A549 (cell line): Measurements from ENCODE around the gene KCNJ9. TPM values are rescaled to one million over a fixed set of nuclear protein-coding genes. Genes with fewer than 3 reads are reported as not detected.

Source experiments
- ATAC-seq, 2 experiments: fragments of 200-7000 bp in 1 of 2; fragments of >200 bp in 1 of 2; cut with Nextera tagmentation in 1 of 2; cut with Tn5 transposase in 1 of 2; 3 replicates each; pipeline versions ENCODE4 v1.8.0 to v1.9.1; 2018 to 2020; ENCODE audit warnings: mild to moderate bottlenecking in 1 of 2, moderate library complexity in 1 of 2
- CTCF ChIA-PET: fragments of 300-600 bp; sonication (Branson Sonifier 250); formaldehyde crosslinking; extraction: SDS; loops from one replicate; lab custom pipeline; 2021; ENCODE audit warnings: antibody characterized with exemption, inconsistent platforms; lab: Yijun Ruan, JAX
- POLR2A ChIA-PET: fragments of 350-600 bp; formaldehyde crosslinking; extraction: SDS; loops from one replicate; lab custom pipeline; 2021; ENCODE audit warnings: antibody characterized with exemption, inconsistent platforms; lab: Yijun Ruan, JAX
- DNase-seq, 2 experiments: peaks; one replicate each; pipeline versions ENCODE4 v3.0.0 to v3.0.0-alpha.2; 2011 to 2016; ENCODE audit warnings: low read depth in 1 of 2, low spot score in 1 of 2
- FAIRE-seq: peaks from 2 replicates; lab custom pipeline; 2011; peaks lifted over from hg19 to GRCh38; lab: Jason Lieb, UNC
- H3K27ac ChIP-seq, 2 experiments: fragments of >200 bp; sonication (Bioruptor Twin); formaldehyde crosslinking; 3 replicates each; pipeline ENCODE4 v1.5.1; 2016 to 2017
- H3K4me1 ChIP-seq: fragments of >200 bp; sonication (Bioruptor Twin); formaldehyde crosslinking; 3 replicates; pipeline ENCODE4 v1.6.1; 2016
- H3K4me2 ChIP-seq: fragments of >200 bp; sonication (Bioruptor Twin); formaldehyde crosslinking; 3 replicates; pipeline ENCODE4 v1.6.1; 2016
- H3K4me3 ChIP-seq: fragments of >200 bp; sonication (Bioruptor Twin); formaldehyde crosslinking; 3 replicates; pipeline ENCODE4 v1.5.1; 2016
- H3K9me3 ChIP-seq: fragments of >200 bp; sonication (Bioruptor Twin); formaldehyde crosslinking; 3 replicates; pipeline ENCODE4 v1.6.1; 2016
- ATOH8 ChIP-seq: fragments of 250-450 bp; sonication (Bioruptor Pico); IDR thresholded peaks from 2 replicates; pipeline ENCODE4 v1.5.0; 2020; ENCODE audit warnings: low read depth, mild to moderate bottlenecking, moderate library complexity
- BHLHE40 ChIP-seq: IDR thresholded peaks from 2 replicates; pipeline ENCODE4 v1.6.1; 2012; ENCODE audit warnings: low read depth, low read length, inconsistent platforms
- CBX2 ChIP-seq: fragments of 200-600 bp; sonication (generic); IDR thresholded peaks from 2 replicates; pipeline ENCODE4 v1.6.1; 2016; ENCODE audit warnings: low read depth, mild to moderate bottlenecking, borderline replicate concordance
- CBX8 ChIP-seq: fragments of 200-600 bp; sonication (generic); IDR thresholded peaks from 2 replicates; pipeline ENCODE4 v1.6.1; 2016
- CEBPB ChIP-seq, 2 experiments: fragments of >200 bp in 1 of 2; sonication (Bioruptor Twin) in 1 of 2; formaldehyde crosslinking in 1 of 2; IDR thresholded peaks; 2 replicates each; pipeline ENCODE4 v1.6.1; 2012 to 2016
- CHD4 ChIP-seq: fragments of 200-600 bp; sonication (generic); IDR thresholded peaks from 2 replicates; pipeline ENCODE4 v1.6.1; 2016; ENCODE audit warnings: antibody characterized with exemption, mild to moderate bottlenecking, borderline replicate concordance
- EHF ChIP-seq: fragments of 250-450 bp; sonication (Bioruptor Pico); IDR thresholded peaks from 2 replicates; pipeline ENCODE4 v1.5.0; 2020; ENCODE audit warnings: mild to moderate bottlenecking
- EP300 ChIP-seq, 2 experiments: fragments of >200 bp; sonication (Bioruptor Twin); formaldehyde crosslinking; IDR thresholded peaks; 2 replicates in 1 of 2; 3 replicates in 1 of 2; pipeline ENCODE4 v1.6.1; 2016 to 2017
- FOSB ChIP-seq: fragments of 250-450 bp; sonication (Bioruptor Pico); IDR thresholded peaks from 2 replicates; pipeline ENCODE4 v1.5.0; 2020; ENCODE audit warnings: mild to moderate bottlenecking, moderate library complexity
- FOSL2 ChIP-seq, 2 experiments: fragments of 450-650 bp in 1 of 2; fragments of >200 bp in 1 of 2; sonication (Bioruptor Twin) in 1 of 2; formaldehyde crosslinking; IDR thresholded peaks; 2 replicates each; pipeline versions ENCODE4 v1.5.0 to v1.6.1; 2016 to 2020; ENCODE audit warnings: mild to moderate bottlenecking in 1 of 2, moderate library complexity in 1 of 2
- FOXS1 ChIP-seq: fragments of 250-450 bp; sonication (Bioruptor Pico); IDR thresholded peaks from 2 replicates; pipeline ENCODE4 v1.5.0; 2020; ENCODE audit warnings: mild to moderate bottlenecking, moderate library complexity
- GATA3 ChIP-seq: IDR thresholded peaks from 2 replicates; pipeline ENCODE4 v1.6.1; 2012; ENCODE audit warnings: borderline replicate concordance
- HDAC2 ChIP-seq: fragments of 200-600 bp; sonication (generic); IDR thresholded peaks from 2 replicates; pipeline ENCODE4 v1.6.1; 2016
- HOXA7 ChIP-seq: fragments of 250-450 bp; sonication (Bioruptor Pico); IDR thresholded peaks from 2 replicates; pipeline ENCODE4 v1.5.0; 2020; ENCODE audit warnings: mild to moderate bottlenecking, moderate library complexity
- HOXB5 ChIP-seq: fragments of 250-450 bp; sonication (Bioruptor Pico); IDR thresholded peaks from 2 replicates; pipeline ENCODE4 v1.5.0; 2020; ENCODE audit warnings: mild to moderate bottlenecking, moderate library complexity
- JUN ChIP-seq, 2 experiments: fragments of >200 bp; sonication (Bioruptor Twin); formaldehyde crosslinking; IDR thresholded peaks; 2 replicates in 1 of 2; 3 replicates in 1 of 2; pipeline ENCODE4 v1.6.1; 2016 to 2017
- KDM1A ChIP-seq: fragments of 200-600 bp; sonication (generic); IDR thresholded peaks from 2 replicates; pipeline ENCODE4 v1.6.1; 2016; ENCODE audit warnings: low read depth, mild to moderate bottlenecking
- KDM5A ChIP-seq: fragments of 200-600 bp; sonication (generic); IDR thresholded peaks from 2 replicates; pipeline ENCODE4 v1.6.1; 2016; ENCODE audit warnings: antibody characterized with exemption, mild to moderate bottlenecking
- MYC ChIP-seq: IDR thresholded peaks from 2 replicates; pipeline ENCODE4 v1.6.1; 2012; ENCODE audit warnings: mild to moderate bottlenecking, inconsistent platforms, low read length, improper control_type of control experiment, borderline replicate concordance
- NFE2L2 ChIP-seq: fragments of 150-350 bp; conservative IDR thresholded peaks from 2 replicates; pipeline ENCODE4 v1.6.1; 2014; ENCODE audit warnings: low read length
- PHF8 ChIP-seq: fragments of 200-600 bp; sonication (generic); IDR thresholded peaks from 2 replicates; pipeline ENCODE4 v1.6.1; 2016; ENCODE audit warnings: low read depth, mild to moderate bottlenecking, antibody characterized with exemption, moderate library complexity, borderline replicate concordance
- POLR2AphosphoS2 ChIP-seq: conservative IDR thresholded peaks from 2 replicates; pipeline ENCODE4 v1.6.1; 2012; ENCODE audit warnings: low read length, improper control_type of control experiment, inconsistent platforms
- RNF2 ChIP-seq: fragments of 200-600 bp; sonication (generic); IDR thresholded peaks from 2 replicates; pipeline ENCODE4 v1.6.1; 2016; ENCODE audit warnings: low read depth, mild to moderate bottlenecking, antibody characterized with exemption, moderate library complexity, borderline replicate concordance
- SMC3 ChIP-seq: fragments of >200 bp; sonication (Bioruptor Twin); formaldehyde crosslinking; IDR thresholded peaks from 3 replicates; pipeline ENCODE4 v1.6.1; 2018; ENCODE audit warnings: inconsistent platforms
- SREBF2 ChIP-seq: fragments of 450-650 bp; IDR thresholded peaks from 2 replicates; pipeline ENCODE4 v1.6.1; 2014; ENCODE audit warnings: mild to moderate bottlenecking, moderate library complexity
- TFCP2L1 ChIP-seq: fragments of 250-450 bp; sonication (Bioruptor Pico); IDR thresholded peaks from 2 replicates; pipeline ENCODE4 v1.5.0; 2021; ENCODE audit warnings: mild to moderate bottlenecking
- TP53 ChIP-seq: fragments of 250-450 bp; sonication (Bioruptor Pico); IDR thresholded peaks from 2 replicates; pipeline ENCODE4 v1.5.0; 2021; ENCODE audit warnings: mild to moderate bottlenecking, moderate library complexity
- ZC3H11A ChIP-seq: fragments of 450-650 bp; IDR thresholded peaks from 2 replicates; pipeline ENCODE4 v1.6.1; 2014; ENCODE audit warnings: antibody characterized with exemption, mild to moderate bottlenecking
- ZFP36 ChIP-seq: fragments of 450-650 bp; IDR thresholded peaks from 2 replicates; pipeline ENCODE4 v1.6.1; 2014; ENCODE audit warnings: borderline replicate concordance; ENCODE audit not compliant: partially characterized antibody
- ZSCAN20 ChIP-seq: fragments of 250-450 bp; sonication (Bioruptor Pico); IDR thresholded peaks from 2 replicates; pipeline ENCODE4 v1.8.0; 2022; ENCODE audit warnings: mild to moderate bottlenecking, moderate library complexity
- WGBS: methylation state at CpG from one replicate; pipeline ENCODE4 v1.1.6; 2017; ENCODE audit errors: missing lambda C conversion rate; 5-methylcytosine and 5-hydroxymethylcytosine counted together
- polyA plus RNA-seq, 4 experiments: library from polyadenylated mRNA; depleted of rRNA in 3 of 4; stranded (reverse); fragments of >200 nt; fragmentation: RNase III in 1 of 4; extraction: RNeasy Plus Mini Kit Qiagen cat#74134 plus additional on column Dnase treatment in 1 of 4; gene quantifications; 2 replicates in 3 of 4; 3 replicates in 1 of 4; pipeline ENCODE4 v1.2.3, GENCODE V29; 2011 to 2017
- TF ChIP-seq, protein P1 (sequence below): IDR thresholded peaks from 2 replicates; pipeline ENCODE4 v1.6.1; 2012
- TF ChIP-seq, protein P2 (sequence below): IDR thresholded peaks from 2 replicates; pipeline ENCODE4 v1.6.1; 2012
- TF ChIP-seq, protein P3 (sequence below): fragments of 200-600 bp; sonication (generic); IDR thresholded peaks from 2 replicates; pipeline ENCODE4 v1.6.1; 2016; ENCODE audit warnings: antibody characterized with exemption, mild to moderate bottlenecking, moderate library complexity

Gene KCNJ9
- polyA plus RNA-seq, 2 of the 4 experiments (the other 2 are of a cell fraction): not detected

DNA sequence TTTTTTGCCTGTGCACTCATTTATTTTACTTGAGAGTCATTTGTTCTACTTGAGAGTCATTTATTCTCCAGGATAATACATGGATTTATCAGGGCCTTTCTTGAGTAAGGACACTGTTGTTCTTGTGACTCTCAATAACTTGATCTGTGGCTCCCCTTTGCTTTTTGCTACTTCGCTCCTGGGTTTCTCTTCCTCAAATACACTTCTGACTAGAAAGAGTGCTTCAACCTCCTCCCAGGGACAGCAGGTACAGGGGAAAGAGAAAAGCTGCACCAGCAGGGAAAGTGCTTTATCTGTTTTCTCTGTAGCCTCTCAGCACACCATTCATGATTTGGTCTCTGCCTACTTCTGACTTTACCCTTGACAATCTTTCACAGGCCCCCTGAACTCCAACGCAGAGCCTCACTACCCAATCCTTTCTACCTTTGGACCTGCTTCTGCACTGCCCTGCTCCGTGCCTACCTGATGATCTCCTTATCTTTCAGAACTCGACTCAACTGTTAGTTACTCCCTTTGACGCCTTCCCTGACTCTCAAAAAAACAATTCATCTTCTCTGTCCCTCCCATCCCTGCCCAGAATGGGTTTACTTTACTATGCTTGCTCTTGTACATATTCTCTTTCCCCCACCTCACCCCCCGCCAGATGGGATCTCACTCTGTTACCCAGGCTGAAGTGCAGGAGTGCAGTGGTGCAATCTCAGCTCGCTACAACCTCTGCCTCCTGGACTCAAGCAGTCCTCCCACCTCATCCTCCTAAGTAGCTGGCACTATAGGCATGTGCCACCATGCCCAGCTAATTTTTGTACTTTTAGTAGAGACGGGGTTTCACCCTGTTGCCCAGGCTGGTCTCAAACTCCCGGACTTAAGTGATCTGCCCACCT, 34.0 kb upstream of the KCNJ9 start:
- FAIRE-seq (no peak), DNase-seq (no peak), ATAC-seq (no peak; a peak in 1 of 6 replicates)
- H3K27ac ChIP-seq: no peak overlapping the region
- H3K4me1 ChIP-seq: peaks cover 8% of the 10 kb centered on the region; the same call in 2 of the 3 replicates
- POLR2A ChIA-PET: no interaction called here
- H3K4me3 ChIP-seq: 0 out of 3 replicates have a peak overlapping the region, but pooled peaks have one; percentile 17
- TF ChIP-seq FOSB (CRISPR knock-in tag) (no peak), FOXS1 (no peak), BHLHE40 (no peak), MYC (no peak), CEBPB (IDR thresholded peaks at IDR 0.05) (no peak), CBX2 (no peak), TP53 (no peak), CBX8 (no peak), KDM1A (no peak), JUN (IDR thresholded peaks at IDR 0.05) (no peak), ATOH8 (CRISPR knock-in tag) (no peak), KDM5A (no peak), TFCP2L1 (CRISPR knock-in tag) (no peak), ZC3H11A (no peak), RNF2 (no peak), EHF (CRISPR knock-in tag) (no peak), PHF8 (no peak), HOXA7 (CRISPR knock-in tag) (no peak), SREBF2 (no peak), ZFP36 (no peak)
- CTCF ChIA-PET: interaction anchor here (1.2 to 15.0 kb wide), 22 partner anchors 8 to 330 kb away, joined by 3 to 258 read pairs (median 8); partner anchors contain the start of genes KCNJ10, KCNJ9 and PIGM
- H3K9me3 ChIP-seq: no peaks in the 10 kb centered on the region
- peak overlapping the region; percentile 68 for H3K4me2 ChIP-seq
- WGBS: 50% methylated on average over 9 of the region's 9 CpGs

DNA sequence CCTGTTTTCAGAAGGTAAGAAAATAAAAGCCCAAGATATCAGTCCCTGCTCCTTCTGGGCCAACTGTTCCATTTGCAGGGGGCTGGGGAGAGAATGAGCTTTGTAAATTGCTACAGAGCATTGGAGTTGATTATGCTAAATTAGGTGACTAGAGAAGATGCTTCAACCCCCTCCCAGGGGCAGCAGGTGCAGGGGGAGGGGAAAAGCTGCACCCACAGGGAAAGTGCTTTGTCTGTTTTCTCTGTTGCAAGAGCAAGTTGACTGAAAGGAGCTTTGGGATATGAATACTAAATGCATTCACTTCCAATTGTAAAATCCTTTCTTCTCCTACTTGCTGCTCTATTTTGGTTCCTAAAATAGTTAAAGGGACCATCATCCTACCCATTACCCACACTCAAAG, 33.0 kb upstream of the KCNJ9 start:
- Histone ChIP-seq H3K4me1 (peaks cover 8% of the 10 kb centered on the region; the same call in 2 of the 3 replicates), H3K4me2 (no peak overlapping the region), H3K27ac (no peak overlapping the region), H3K9me3 (no peaks in the 10 kb centered on the region), H3K4me3 (no peak overlapping the region)
- no peak for DNase-seq
- CTCF ChIA-PET: interaction anchor here (0.6 to 15.0 kb wide), 4 partner anchors 10 to 69 kb away, joined by 4 to 258 read pairs (median 20); partner anchors contain the start of gene KCNJ9
- POLR2A ChIA-PET: no interaction called here
- TF ChIP-seq RNF2: no peak
- TF ChIP-seq EP300 (IDR thresholded peaks at IDR 0.05): no peak
- TF ChIP-seq FOXS1: no peak
- no peak for TF ChIP-seq CHD4
- TF ChIP-seq GATA3: no peak
- TF ChIP-seq NFE2L2: no peak
- TF ChIP-seq, protein P1, sequence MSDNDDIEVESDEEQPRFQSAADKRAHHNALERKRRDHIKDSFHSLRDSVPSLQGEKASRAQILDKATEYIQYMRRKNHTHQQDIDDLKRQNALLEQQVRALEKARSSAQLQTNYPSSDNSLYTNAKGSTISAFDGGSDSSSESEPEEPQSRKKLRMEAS: no peak
- TF ChIP-seq SMC3: no peak
- no peak for TF ChIP-seq FOSL2 (IDR thresholded peaks at IDR 0.05)
- no peak for TF ChIP-seq FOSL2 (CRISPR knock-in tag; IDR thresholded peaks at IDR 0.05)
- TF ChIP-seq POLR2AphosphoS2: no peak
- no peak for TF ChIP-seq KDM1A
- no peak for TF ChIP-seq ZSCAN20 (CRISPR knock-in tag)
- TF ChIP-seq, protein P2, sequence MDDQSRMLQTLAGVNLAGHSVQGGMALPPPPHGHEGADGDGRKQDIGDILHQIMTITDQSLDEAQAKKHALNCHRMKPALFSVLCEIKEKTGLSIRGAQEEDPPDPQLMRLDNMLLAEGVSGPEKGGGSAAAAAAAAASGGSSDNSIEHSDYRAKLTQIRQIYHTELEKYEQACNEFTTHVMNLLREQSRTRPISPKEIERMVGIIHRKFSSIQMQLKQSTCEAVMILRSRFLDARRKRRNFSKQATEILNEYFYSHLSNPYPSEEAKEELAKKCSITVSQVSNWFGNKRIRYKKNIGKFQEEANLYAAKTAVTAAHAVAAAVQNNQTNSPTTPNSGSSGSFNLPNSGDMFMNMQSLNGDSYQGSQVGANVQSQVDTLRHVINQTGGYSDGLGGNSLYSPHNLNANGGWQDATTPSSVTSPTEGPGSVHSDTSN: no peak
- no peak for TF ChIP-seq HDAC2
- TF ChIP-seq, protein P3, sequence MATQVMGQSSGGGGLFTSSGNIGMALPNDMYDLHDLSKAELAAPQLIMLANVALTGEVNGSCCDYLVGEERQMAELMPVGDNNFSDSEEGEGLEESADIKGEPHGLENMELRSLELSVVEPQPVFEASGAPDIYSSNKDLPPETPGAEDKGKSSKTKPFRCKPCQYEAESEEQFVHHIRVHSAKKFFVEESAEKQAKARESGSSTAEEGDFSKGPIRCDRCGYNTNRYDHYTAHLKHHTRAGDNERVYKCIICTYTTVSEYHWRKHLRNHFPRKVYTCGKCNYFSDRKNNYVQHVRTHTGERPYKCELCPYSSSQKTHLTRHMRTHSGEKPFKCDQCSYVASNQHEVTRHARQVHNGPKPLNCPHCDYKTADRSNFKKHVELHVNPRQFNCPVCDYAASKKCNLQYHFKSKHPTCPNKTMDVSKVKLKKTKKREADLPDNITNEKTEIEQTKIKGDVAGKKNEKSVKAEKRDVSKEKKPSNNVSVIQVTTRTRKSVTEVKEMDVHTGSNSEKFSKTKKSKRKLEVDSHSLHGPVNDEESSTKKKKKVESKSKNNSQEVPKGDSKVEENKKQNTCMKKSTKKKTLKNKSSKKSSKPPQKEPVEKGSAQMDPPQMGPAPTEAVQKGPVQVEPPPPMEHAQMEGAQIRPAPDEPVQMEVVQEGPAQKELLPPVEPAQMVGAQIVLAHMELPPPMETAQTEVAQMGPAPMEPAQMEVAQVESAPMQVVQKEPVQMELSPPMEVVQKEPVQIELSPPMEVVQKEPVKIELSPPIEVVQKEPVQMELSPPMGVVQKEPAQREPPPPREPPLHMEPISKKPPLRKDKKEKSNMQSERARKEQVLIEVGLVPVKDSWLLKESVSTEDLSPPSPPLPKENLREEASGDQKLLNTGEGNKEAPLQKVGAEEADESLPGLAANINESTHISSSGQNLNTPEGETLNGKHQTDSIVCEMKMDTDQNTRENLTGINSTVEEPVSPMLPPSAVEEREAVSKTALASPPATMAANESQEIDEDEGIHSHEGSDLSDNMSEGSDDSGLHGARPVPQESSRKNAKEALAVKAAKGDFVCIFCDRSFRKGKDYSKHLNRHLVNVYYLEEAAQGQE: no peak
- TF ChIP-seq PHF8: no peak
- TF ChIP-seq HOXB5 (CRISPR knock-in tag): no peak
- no peak for TF ChIP-seq EHF (CRISPR knock-in tag)
- no peak for TF ChIP-seq CBX2
- no peak for FAIRE-seq
- no peak for ATAC-seq
